Left ventricle myocardium superior (tissue), 1 donor: ENCODE data around the gene STRN3. TPM values are rescaled to one million over a fixed set of nuclear protein-coding genes. Genes with fewer than 3 reads are reported as not detected.
A peak's percentile ranks its signal among the peaks of the same experiment; 100 is the strongest.

Experiments
- ATAC-seq: fragments of 200-7000 bp; cut with Tn5 transposase; one replicate; pipeline ENCODE4 v1.9.1; 2020; ENCODE audit warnings: mild to moderate bottlenecking, moderate library complexity
- DNase-seq: peaks from one replicate; pipeline ENCODE4 v3.0.0-alpha.2; 2020
- intact Hi-C: fragments of 100-400 bp; cut with micrococcal nuclease; formaldehyde crosslinking; loops from one replicate; pipeline ENCODE4 v1.11.0; 2022
- total RNA-seq: library from RNA; stranded (reverse); fragmentation: NEBNext Ultra II Directional; extraction: Animal tissue kit (Norgen Biotek cat#: 25700); gene quantifications from one replicate; pipeline ENCODE4 v1.2.1, GENCODE V29; 2021
- donor health status: DM: no; HTN: yes; CAD: no; lungs with severe emphysema.

Gene STRN3
- total RNA-seq, 1 donor from 2014 or later = 52.2 TPM

GRCh38 chr14:31038521-31039166, 12.5 kb upstream of the STRN3 start:
- ATAC-seq (peak; percentile 28), DNase-seq (no peak)
- intact Hi-C loops = no loop called here

- intact Hi-C loops = no loop called here
- no peak for DNase-seq
- no peak for ATAC-seq
These were observed 11.6 kb upstream of the STRN3 start for GRCh38 chr14:31037709-31038221.

GRCh38 chr14:31036552-31036951, 10.4 kb upstream of the STRN3 start:
- intact Hi-C loops = no loop called here
- ATAC-seq = no peak
- DNase-seq = no peak

- DNase-seq = no peak
- intact Hi-C loops = no loop called here
- ATAC-seq = no peak
These were observed 4.3 kb upstream of the STRN3 start for GRCh38 chr14:31030469-31030868.

GRCh38 chr14:31029016-31029970, 3.1 kb upstream of the STRN3 start:
- DNase-seq (no peak), ATAC-seq (no peak)
- intact Hi-C loops = no loop called here

- intact Hi-C loops = no loop called here
- ATAC-seq = no peak
- no peak for DNase-seq
These were observed 1.7 kb upstream of the STRN3 start for GRCh38 chr14:31027847-31028246.

GRCh38 chr14:31026450-31027235, 464 bp upstream of the STRN3 start:
- peak; percentile 97 for DNase-seq
- peak; percentile 98 for ATAC-seq
- intact Hi-C loops = no loop called here

GRCh38 chr14:31025367-31026076, 657 bp downstream of the STRN3 start, which contains the start of gene AP4S1:
Gene AP4S1, plus strand, starts transcription at chr14:31025649. Its CDS starts 40,548 bp downstream, at chr14:31066197.
- intact Hi-C loops = no loop called here
- DNase-seq (peak; percentile 65), ATAC-seq (peak; percentile 41)

GRCh38 chr14:31024577-31025366, 1.4 kb downstream of the STRN3 start:
- DNase-seq (no peak), ATAC-seq (no peak)
- intact Hi-C loops = no loop called here

GRCh38 chr14:31024010-31024480, 2.1 kb downstream of the STRN3 start:
- intact Hi-C loops = no loop called here
- no peak for ATAC-seq

GRCh38 chr14:31022386-31022785, 3.8 kb downstream of the STRN3 start:
- intact Hi-C loops = no loop called here
- ATAC-seq (no peak), DNase-seq (no peak)

More at GRCh38 chr14:31024010-31024480, 2.1 kb downstream of the STRN3 start:
- no peak for DNase-seq

GRCh38 chr14:31021576-31021949, 4.6 kb downstream of the STRN3 start:
- ATAC-seq (no peak), DNase-seq (no peak)
- intact Hi-C loops = no loop called here

- ATAC-seq (no peak), DNase-seq (no peak)
- intact Hi-C loops = no loop called here
These were observed 5.2 kb downstream of the STRN3 start for GRCh38 chr14:31020834-31021575.

GRCh38 chr14:31018057-31018645, 8.0 kb downstream of the STRN3 start:
- intact Hi-C loops = no loop called here
- ATAC-seq = peak; percentile 31
- DNase-seq = no peak

GRCh38 chr14:31013841-31014240, 12.3 kb downstream of the STRN3 start:
- ATAC-seq = no peak
- intact Hi-C loops = no loop called here
- no peak for DNase-seq

GRCh38 chr14:31010935-31011334, 15.2 kb downstream of the STRN3 start:
- intact Hi-C loops = no loop called here
- no peak for ATAC-seq
- no peak for DNase-seq
